HepG2 (cell line): Measurements from ENCODE around the gene ATRIP. TPM values are rescaled to one million over a fixed set of nuclear protein-coding genes. Genes with fewer than 3 reads are reported as not detected.

ENCODE experiments used
- CBFB ChIP-seq: sonication (generic); formaldehyde crosslinking; IDR thresholded peaks from 2 replicates; pipeline ENCODE4 v1.4.0; 2020; ENCODE audit warnings: missing genetic modification reagents
- CEBPG ChIP-seq: IDR thresholded peaks from 2 replicates; pipeline ENCODE4 v1.6.1; 2016
- DR1 ChIP-seq: sonication (generic); formaldehyde crosslinking; IDR thresholded peaks from 2 replicates; pipeline ENCODE4 v1.8.0; 2021; ENCODE audit warnings: mild to moderate bottlenecking, missing genetic modification reagents, inconsistent platforms
- FLYWCH1 ChIP-seq: sonication (generic); formaldehyde crosslinking; IDR thresholded peaks from 2 replicates; pipeline ENCODE4 v1.8.1; 2023; ENCODE audit warnings: mild to moderate bottlenecking, missing genetic modification reagents
- GFI1 ChIP-seq: sonication (generic); formaldehyde crosslinking; IDR thresholded peaks from 2 replicates; pipeline ENCODE4 v1.5.0; 2020; ENCODE audit warnings: missing genetic modification reagents, mild to moderate bottlenecking, borderline replicate concordance
- HNF4A ChIP-seq: sonication (generic); formaldehyde crosslinking; IDR thresholded peaks from 2 replicates; pipeline ENCODE4 v1.4.0; 2020; ENCODE audit warnings: missing genetic modification reagents
- MEIS1 ChIP-seq: sonication (generic); formaldehyde crosslinking; IDR thresholded peaks from 2 replicates; pipeline ENCODE4 v1.9.0; 2021; ENCODE audit warnings: mild to moderate bottlenecking, missing genetic modification reagents, moderate library complexity, borderline replicate concordance
- PLRG1 ChIP-seq: fragments of 450-650 bp; conservative IDR thresholded peaks from 2 replicates; pipeline ENCODE4 v1.6.1; 2016
- REPIN1 ChIP-seq: sonication (generic); formaldehyde crosslinking; IDR thresholded peaks from 2 replicates; pipeline ENCODE4 v1.8.0; 2022; ENCODE audit warnings: missing genetic modification reagents, low read depth, mild to moderate bottlenecking, borderline replicate concordance
- SIX1 ChIP-seq: sonication (generic); formaldehyde crosslinking; IDR thresholded peaks from 2 replicates; pipeline ENCODE4 v1.4.0; 2020; ENCODE audit warnings: missing genetic modification reagents, borderline replicate concordance
- SKI ChIP-seq: fragments of 450-650 bp; IDR thresholded peaks from one replicate; pipeline ENCODE4 v1.6.1; 2018; ENCODE audit warnings: mild to moderate bottlenecking; ENCODE audit not compliant: partially characterized antibody
- SRSF1 ChIP-seq: fragments of 200-400 bp; formaldehyde crosslinking; optimal IDR thresholded peaks from 2 replicates; pipeline ENCODE3; 2017; ENCODE audit warnings: mild to moderate bottlenecking, low read depth, low read length, moderate library complexity
- ZFP37 ChIP-seq: sonication (generic); formaldehyde crosslinking; IDR thresholded peaks from 2 replicates; pipeline ENCODE4 v1.4.0; 2020; ENCODE audit warnings: missing genetic modification reagents, borderline replicate concordance
- ZNF230 ChIP-seq: sonication (generic); formaldehyde crosslinking; IDR thresholded peaks from 2 replicates; pipeline ENCODE4 v1.4.0; 2020; ENCODE audit warnings: mild to moderate bottlenecking, missing genetic modification reagents
- ZNF232 ChIP-seq: sonication (generic); formaldehyde crosslinking; IDR thresholded peaks from 2 replicates; pipeline ENCODE4 v1.4.0; 2020; ENCODE audit warnings: missing genetic modification reagents, borderline replicate concordance
- ZNF326 ChIP-seq: sonication (generic); formaldehyde crosslinking; IDR thresholded peaks from 2 replicates; pipeline ENCODE4 v1.4.0; 2020; ENCODE audit warnings: missing genetic modification reagents, borderline replicate concordance
- ZNF333 ChIP-seq: sonication (generic); formaldehyde crosslinking; IDR thresholded peaks from 2 replicates; pipeline ENCODE4 v1.4.0; 2020; ENCODE audit warnings: mild to moderate bottlenecking, missing genetic modification reagents, borderline replicate concordance
- ZNF564 ChIP-seq: sonication (generic); formaldehyde crosslinking; IDR thresholded peaks from 2 replicates; pipeline ENCODE4 v1.8.1; 2023; ENCODE audit warnings: mild to moderate bottlenecking, missing genetic modification reagents
- ZNF652 ChIP-seq: IDR thresholded peaks from 2 replicates; pipeline ENCODE4 v1.6.1; 2016; ENCODE audit warnings: low read depth, borderline replicate concordance
- polyA plus RNA-seq, 8 experiments: library from polyadenylated mRNA; depleted of rRNA in 3 of 8; stranded (reverse) in 7 of 8; unstranded in 1 of 8; fragments of >200 nt; fragmentation: Illumina TruSeq in 4 of 8; extraction: Trizol in 4 of 8; gene quantifications; 2 replicates each; pipeline versions ENCODE4 v1.2.1 to v1.2.3, GENCODE V29; 2011 to 2016; ENCODE audit warnings: low read depth in 4 of 8, missing spikeins in 1 of 8, mixed read lengths in 1 of 8; ENCODE audit not compliant: insufficient read depth in 1 of 8
- total RNA-seq, 5 experiments: library from RNA; depleted of rRNA; stranded (reverse); fragments of >200 nt; fragmentation: Illumina TruSeq; extraction: Trizol; gene quantifications; 2 replicates each; pipeline ENCODE4 v1.2.3, GENCODE V29; 2016; ENCODE audit warnings: low read depth in 1 of 5
- TF ChIP-seq, protein P1 (sequence below): sonication (generic); formaldehyde crosslinking; IDR thresholded peaks from 2 replicates; pipeline ENCODE4 v1.5.0; 2020; ENCODE audit warnings: mild to moderate bottlenecking, missing genetic modification reagents
- TF ChIP-seq, protein P2 (sequence below): sonication (generic); formaldehyde crosslinking; IDR thresholded peaks from 2 replicates; pipeline ENCODE4 v1.8.1; 2022; ENCODE audit warnings: low read depth, mild to moderate bottlenecking, missing genetic modification reagents
- TF ChIP-seq, protein P3 (sequence below): IDR thresholded peaks from 2 replicates; pipeline ENCODE4 v1.6.1; 2016; ENCODE audit warnings: low read depth, borderline replicate concordance
- TF ChIP-seq, protein P4 (sequence below): sonication (generic); formaldehyde crosslinking; IDR thresholded peaks from 2 replicates; pipeline ENCODE4 v1.5.1; 2020; ENCODE audit warnings: missing genetic modification reagents, mild to moderate bottlenecking, borderline replicate concordance

ATRIP gene
- total and polyA plus RNA-seq, 2 of the 13 experiments (the other 11 are each of a cell fraction or from before 2014, with no cell fraction given), result 5.1 to 12.5 TPM

DNA sequence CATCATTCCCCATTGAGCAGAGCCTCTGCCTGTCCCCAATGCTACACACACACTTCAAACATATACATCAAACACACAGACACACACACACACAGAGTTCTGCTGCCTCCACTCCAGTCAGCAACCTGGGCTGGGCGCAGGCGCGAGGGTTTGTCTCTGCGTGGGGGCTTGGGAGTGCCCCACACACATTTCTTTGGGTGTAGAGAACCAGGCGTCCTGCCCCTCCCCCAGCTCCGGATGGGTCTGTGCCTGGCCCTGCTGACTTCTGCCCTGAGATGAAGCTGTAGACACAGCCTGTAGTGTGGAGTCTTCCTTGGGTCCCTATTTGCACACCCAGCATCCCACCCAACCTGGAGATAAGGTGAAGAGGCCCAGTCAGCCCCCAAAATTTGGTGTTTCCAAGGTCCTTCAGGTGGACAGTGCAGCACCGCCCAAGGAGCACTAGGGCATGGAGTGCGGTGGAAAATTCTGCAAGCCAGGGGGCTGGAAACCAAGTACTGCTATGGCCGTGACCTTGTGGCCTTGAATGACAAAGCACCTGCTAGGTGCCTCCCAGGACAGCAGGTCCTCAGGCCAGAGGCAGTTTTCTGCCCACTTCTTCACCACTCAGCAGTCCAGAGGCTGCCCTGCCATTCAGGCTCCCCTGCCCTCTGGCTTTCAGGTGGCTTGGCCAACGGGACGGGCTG lies 47.7 kb upstream of the ATRIP start (continued):
- TF ChIP-seq, protein P1, sequence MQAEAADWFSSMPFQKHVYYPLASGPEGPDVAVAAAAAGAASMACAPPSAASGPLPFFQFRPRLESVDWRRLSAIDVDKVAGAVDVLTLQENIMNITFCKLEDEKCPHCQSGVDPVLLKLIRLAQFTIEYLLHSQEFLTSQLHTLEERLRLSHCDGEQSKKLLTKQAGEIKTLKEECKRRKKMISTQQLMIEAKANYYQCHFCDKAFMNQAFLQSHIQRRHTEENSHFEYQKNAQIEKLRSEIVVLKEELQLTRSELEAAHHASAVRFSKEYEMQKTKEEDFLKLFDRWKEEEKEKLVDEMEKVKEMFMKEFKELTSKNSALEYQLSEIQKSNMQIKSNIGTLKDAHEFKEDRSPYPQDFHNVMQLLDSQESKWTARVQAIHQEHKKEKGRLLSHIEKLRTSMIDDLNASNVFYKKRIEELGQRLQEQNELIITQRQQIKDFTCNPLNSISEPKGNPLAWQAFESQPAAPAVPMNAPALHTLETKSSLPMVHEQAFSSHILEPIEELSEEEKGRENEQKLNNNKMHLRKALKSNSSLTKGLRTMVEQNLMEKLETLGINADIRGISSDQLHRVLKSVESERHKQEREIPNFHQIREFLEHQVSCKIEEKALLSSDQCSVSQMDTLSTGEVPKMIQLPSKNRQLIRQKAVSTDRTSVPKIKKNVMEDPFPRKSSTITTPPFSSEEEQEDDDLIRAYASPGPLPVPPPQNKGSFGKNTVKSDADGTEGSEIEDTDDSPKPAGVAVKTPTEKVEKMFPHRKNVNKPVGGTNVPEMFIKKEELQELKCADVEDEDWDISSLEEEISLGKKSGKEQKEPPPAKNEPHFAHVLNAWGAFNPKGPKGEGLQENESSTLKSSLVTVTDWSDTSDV, result no peak
- TF ChIP-seq SIX1 (CRISPR knock-in tag), result no peak
- TF ChIP-seq, protein P2, sequence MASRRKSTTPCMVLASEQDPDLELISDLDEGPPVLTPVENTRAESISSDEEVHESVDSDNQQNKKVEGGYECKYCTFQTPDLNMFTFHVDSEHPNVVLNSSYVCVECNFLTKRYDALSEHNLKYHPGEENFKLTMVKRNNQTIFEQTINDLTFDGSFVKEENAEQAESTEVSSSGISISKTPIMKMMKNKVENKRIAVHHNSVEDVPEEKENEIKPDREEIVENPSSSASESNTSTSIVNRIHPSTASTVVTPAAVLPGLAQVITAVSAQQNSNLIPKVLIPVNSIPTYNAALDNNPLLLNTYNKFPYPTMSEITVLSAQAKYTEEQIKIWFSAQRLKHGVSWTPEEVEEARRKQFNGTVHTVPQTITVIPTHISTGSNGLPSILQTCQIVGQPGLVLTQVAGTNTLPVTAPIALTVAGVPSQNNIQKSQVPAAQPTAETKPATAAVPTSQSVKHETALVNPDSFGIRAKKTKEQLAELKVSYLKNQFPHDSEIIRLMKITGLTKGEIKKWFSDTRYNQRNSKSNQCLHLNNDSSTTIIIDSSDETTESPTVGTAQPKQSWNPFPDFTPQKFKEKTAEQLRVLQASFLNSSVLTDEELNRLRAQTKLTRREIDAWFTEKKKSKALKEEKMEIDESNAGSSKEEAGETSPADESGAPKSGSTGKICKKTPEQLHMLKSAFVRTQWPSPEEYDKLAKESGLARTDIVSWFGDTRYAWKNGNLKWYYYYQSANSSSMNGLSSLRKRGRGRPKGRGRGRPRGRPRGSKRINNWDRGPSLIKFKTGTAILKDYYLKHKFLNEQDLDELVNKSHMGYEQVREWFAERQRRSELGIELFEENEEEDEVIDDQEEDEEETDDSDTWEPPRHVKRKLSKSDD, result no peak
- TF ChIP-seq, protein P3, sequence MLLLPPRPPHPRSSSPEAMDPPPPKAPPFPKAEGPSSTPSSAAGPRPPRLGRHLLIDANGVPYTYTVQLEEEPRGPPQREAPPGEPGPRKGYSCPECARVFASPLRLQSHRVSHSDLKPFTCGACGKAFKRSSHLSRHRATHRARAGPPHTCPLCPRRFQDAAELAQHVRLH, result no peak
- TF ChIP-seq SRSF1, result peak; percentile 3
- no peak for TF ChIP-seq GFI1 (CRISPR knock-in tag)
- TF ChIP-seq ZNF230 (CRISPR knock-in tag), result no peak
- TF ChIP-seq SKI, result no peak
- no peak for TF ChIP-seq FLYWCH1
- no peak for TF ChIP-seq REPIN1 (CRISPR knock-in tag)
- no peak for TF ChIP-seq ZNF326
- TF ChIP-seq MEIS1 (CRISPR knock-in tag), result no peak
- TF ChIP-seq ZNF232 (CRISPR knock-in tag), result no peak
- TF ChIP-seq ZFP37, result no peak
- TF ChIP-seq CBFB (CRISPR knock-in tag), result no peak
- TF ChIP-seq ZNF652, result no peak
- TF ChIP-seq PLRG1, result no peak
- no peak for TF ChIP-seq HNF4A (CRISPR knock-in tag)
- no peak for TF ChIP-seq ZNF564 (CRISPR knock-in tag)
- no peak for TF ChIP-seq ZNF333
- TF ChIP-seq CEBPG (CRISPR knock-in tag), result no peak
- TF ChIP-seq, protein P4, sequence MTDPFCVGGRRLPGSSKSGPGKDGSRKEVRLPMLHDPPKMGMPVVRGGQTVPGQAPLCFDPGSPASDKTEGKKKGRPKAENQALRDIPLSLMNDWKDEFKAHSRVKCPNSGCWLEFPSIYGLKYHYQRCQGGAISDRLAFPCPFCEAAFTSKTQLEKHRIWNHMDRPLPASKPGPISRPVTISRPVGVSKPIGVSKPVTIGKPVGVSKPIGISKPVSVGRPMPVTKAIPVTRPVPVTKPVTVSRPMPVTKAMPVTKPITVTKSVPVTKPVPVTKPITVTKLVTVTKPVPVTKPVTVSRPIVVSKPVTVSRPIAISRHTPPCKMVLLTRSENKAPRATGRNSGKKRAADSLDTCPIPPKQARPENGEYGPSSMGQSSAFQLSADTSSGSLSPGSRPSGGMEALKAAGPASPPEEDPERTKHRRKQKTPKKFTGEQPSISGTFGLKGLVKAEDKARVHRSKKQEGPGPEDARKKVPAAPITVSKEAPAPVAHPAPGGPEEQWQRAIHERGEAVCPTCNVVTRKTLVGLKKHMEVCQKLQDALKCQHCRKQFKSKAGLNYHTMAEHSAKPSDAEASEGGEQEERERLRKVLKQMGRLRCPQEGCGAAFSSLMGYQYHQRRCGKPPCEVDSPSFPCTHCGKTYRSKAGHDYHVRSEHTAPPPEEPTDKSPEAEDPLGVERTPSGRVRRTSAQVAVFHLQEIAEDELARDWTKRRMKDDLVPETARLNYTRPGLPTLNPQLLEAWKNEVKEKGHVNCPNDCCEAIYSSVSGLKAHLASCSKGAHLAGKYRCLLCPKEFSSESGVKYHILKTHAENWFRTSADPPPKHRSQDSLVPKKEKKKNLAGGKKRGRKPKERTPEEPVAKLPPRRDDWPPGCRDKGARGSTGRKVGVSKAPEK, result no peak
- TF ChIP-seq DR1, result no peak
